HEK293 (cell line): Measurements from ENCODE around the gene SSBP2.

Experiments used
- CTCF ChIA-PET: fragments of 350-600 bp; formaldehyde crosslinking; extraction: SDS; loops from one replicate; lab custom pipeline; 2021; ENCODE audit warnings: antibody characterized with exemption; lab: Yijun Ruan, JAX
- POLR2A ChIA-PET: fragments of 300-600 bp; formaldehyde crosslinking; extraction: SDS; loops from one replicate; lab custom pipeline; 2020; ENCODE audit warnings: antibody characterized with exemption, inconsistent platforms; lab: Yijun Ruan, JAX
- H3K27ac ChIP-seq: fragments of 200-500 bp; sonication (Bioruptor generic); 2 replicates; pipeline ENCODE4 v1.5.1; 2014; ENCODE audit warnings: low read depth, low read length, control low read depth, inconsistent platforms; ENCODE audit errors: extremely low read depth
- H3K36me3 ChIP-seq, 2 experiments: fragments of 200-500 bp in 1 of 2; sonication (Bioruptor generic) in 1 of 2; 1 replicate in 1 of 2; 2 replicates in 1 of 2; pipeline ENCODE4 v1.5.1; 2014 to 2017; ENCODE audit warnings: inconsistent platforms in 2 of 2, low read length in 2 of 2; ENCODE audit not compliant: control insufficient read depth in 2 of 2, insufficient read depth in 1 of 2
- H3K4me1 ChIP-seq: fragments of 200-500 bp; sonication (Bioruptor generic); 2 replicates; pipeline ENCODE4 v1.5.1; 2014; ENCODE audit warnings: mild to moderate bottlenecking, low read length, inconsistent platforms; ENCODE audit not compliant: control insufficient read depth, insufficient read depth
- H3K4me3 ChIP-seq: 2 replicates; pipeline ENCODE4 v1.5.1; 2011; ENCODE audit warnings: low read depth, mild to moderate bottlenecking, control low read depth, low read length, moderate library complexity
- H3K9me3 ChIP-seq: fragments of 200-500 bp; sonication (Bioruptor generic); 2 replicates; pipeline ENCODE4 v1.5.1; 2014; ENCODE audit warnings: low read depth, low read length, inconsistent platforms; ENCODE audit not compliant: control insufficient read depth, insufficient read depth
- HOXD13 ChIP-seq: sonication (generic); formaldehyde crosslinking; IDR thresholded peaks from 2 replicates; pipeline ENCODE4 v1.8.0; 2022; ENCODE audit warnings: missing genetic modification reagents, borderline replicate concordance
- KLF1 ChIP-seq: fragments of 450-650 bp; formaldehyde crosslinking; IDR thresholded peaks from 2 replicates; pipeline ENCODE4 v1.5.1; 2016; ENCODE audit warnings: missing biosample characterization, missing genetic modification characterization
- KLF16 ChIP-seq: fragments of 450-650 bp; formaldehyde crosslinking; IDR thresholded peaks from 2 replicates; pipeline ENCODE4 v1.5.1; 2017; ENCODE audit warnings: missing biosample characterization, missing genetic modification characterization
- KLF8 ChIP-seq: fragments of 450-650 bp; formaldehyde crosslinking; IDR thresholded peaks from 2 replicates; pipeline ENCODE4 v1.5.1; 2016; ENCODE audit warnings: missing biosample characterization, missing genetic modification characterization
- MEIS1 ChIP-seq: sonication (generic); formaldehyde crosslinking; IDR thresholded peaks from 2 replicates; pipeline ENCODE4 v1.8.1; 2022; ENCODE audit warnings: missing genetic modification reagents, mild to moderate bottlenecking, borderline replicate concordance
- MYNN ChIP-seq: fragments of 450-650 bp; formaldehyde crosslinking; IDR thresholded peaks from 2 replicates; pipeline ENCODE4 v1.5.1; 2016; ENCODE audit warnings: missing biosample characterization, missing genetic modification characterization, borderline replicate concordance
- YY2 ChIP-seq: fragments of 450-650 bp; formaldehyde crosslinking; IDR thresholded peaks from 2 replicates; pipeline ENCODE4 v1.5.1; 2016; ENCODE audit warnings: missing biosample characterization, missing genetic modification characterization
- ZBTB21 ChIP-seq: fragments of 450-650 bp; formaldehyde crosslinking; IDR thresholded peaks from 2 replicates; pipeline ENCODE4 v1.5.1; 2017; ENCODE audit warnings: missing biosample characterization, missing genetic modification characterization
- ZBTB48 ChIP-seq: fragments of 450-650 bp; formaldehyde crosslinking; IDR thresholded peaks from 2 replicates; pipeline ENCODE4 v1.5.1; 2016; ENCODE audit warnings: missing biosample characterization, missing genetic modification characterization
- ZEB2 ChIP-seq: fragments of 450-650 bp; formaldehyde crosslinking; IDR thresholded peaks from 2 replicates; pipeline ENCODE4 v1.5.1; 2016; ENCODE audit warnings: missing biosample characterization, missing genetic modification characterization
- ZFP37 ChIP-seq: fragments of 450-650 bp; formaldehyde crosslinking; IDR thresholded peaks from 2 replicates; pipeline ENCODE4 v1.5.1; 2016; ENCODE audit warnings: missing biosample characterization, missing genetic modification characterization
- ZNF155 ChIP-seq: fragments of 450-650 bp; formaldehyde crosslinking; IDR thresholded peaks from 2 replicates; pipeline ENCODE4 v1.5.1; 2016; ENCODE audit warnings: missing biosample characterization, missing genetic modification characterization
- ZNF223 ChIP-seq: fragments of 450-650 bp; formaldehyde crosslinking; IDR thresholded peaks from 2 replicates; pipeline ENCODE4 v1.5.1; 2016; ENCODE audit warnings: missing biosample characterization, missing genetic modification characterization
- ZNF274 ChIP-seq, 2 experiments: fragments of 200-500 bp in 1 of 2; fragments of 450-650 bp in 1 of 2; sonication (Bioruptor generic) in 1 of 2; formaldehyde crosslinking in 1 of 2; IDR thresholded peaks; 2 replicates each; pipeline versions ENCODE4 v1.5.1 to v1.6.1; 2014 to 2016; ENCODE audit warnings: borderline replicate concordance in 1 of 2, inconsistent platforms in 1 of 2, low read length in 1 of 2, missing biosample characterization in 1 of 2, missing genetic modification characterization in 1 of 2
- ZNF311 ChIP-seq: fragments of 450-650 bp; formaldehyde crosslinking; IDR thresholded peaks from 2 replicates; pipeline ENCODE4 v1.5.1; 2017; ENCODE audit warnings: missing biosample characterization, missing genetic modification characterization, borderline replicate concordance
- ZNF350 ChIP-seq: fragments of 450-650 bp; formaldehyde crosslinking; IDR thresholded peaks from 2 replicates; pipeline ENCODE4 v1.5.0; 2017; ENCODE audit warnings: missing biosample characterization, mild to moderate bottlenecking, missing genetic modification characterization
- ZNF391 ChIP-seq: fragments of 450-650 bp; formaldehyde crosslinking; IDR thresholded peaks from 2 replicates; pipeline ENCODE4 v1.5.1; 2016; ENCODE audit warnings: low read depth, missing biosample characterization, missing genetic modification characterization, borderline replicate concordance
- ZNF426 ChIP-seq: fragments of 450-650 bp; formaldehyde crosslinking; IDR thresholded peaks from 2 replicates; pipeline ENCODE4 v1.5.1; 2017; ENCODE audit warnings: missing biosample characterization, missing genetic modification characterization, mild to moderate bottlenecking, inconsistent platforms, moderate library complexity
- ZNF529 ChIP-seq: fragments of 450-650 bp; formaldehyde crosslinking; IDR thresholded peaks from 2 replicates; pipeline ENCODE4 v1.5.1; 2017; ENCODE audit warnings: missing genetic modification characterization, missing biosample characterization; ENCODE audit not compliant: insufficient replicate concordance
- ZNF701 ChIP-seq: fragments of 450-650 bp; formaldehyde crosslinking; IDR thresholded peaks from 2 replicates; pipeline ENCODE4 v1.5.1; 2016; ENCODE audit warnings: missing biosample characterization, missing genetic modification characterization
- TF ChIP-seq, protein P1 (sequence below): fragments of 450-650 bp; IDR thresholded peaks from 2 replicates; pipeline ENCODE4 v1.5.1; 2018; ENCODE audit warnings: missing biosample characterization, missing genetic modification characterization
- TF ChIP-seq, protein P2 (sequence below): fragments of 450-650 bp; formaldehyde crosslinking; IDR thresholded peaks from 2 replicates; pipeline ENCODE4 v1.5.1; 2017; ENCODE audit warnings: missing biosample characterization, missing genetic modification characterization

The SSBP2 gene

DNA sequence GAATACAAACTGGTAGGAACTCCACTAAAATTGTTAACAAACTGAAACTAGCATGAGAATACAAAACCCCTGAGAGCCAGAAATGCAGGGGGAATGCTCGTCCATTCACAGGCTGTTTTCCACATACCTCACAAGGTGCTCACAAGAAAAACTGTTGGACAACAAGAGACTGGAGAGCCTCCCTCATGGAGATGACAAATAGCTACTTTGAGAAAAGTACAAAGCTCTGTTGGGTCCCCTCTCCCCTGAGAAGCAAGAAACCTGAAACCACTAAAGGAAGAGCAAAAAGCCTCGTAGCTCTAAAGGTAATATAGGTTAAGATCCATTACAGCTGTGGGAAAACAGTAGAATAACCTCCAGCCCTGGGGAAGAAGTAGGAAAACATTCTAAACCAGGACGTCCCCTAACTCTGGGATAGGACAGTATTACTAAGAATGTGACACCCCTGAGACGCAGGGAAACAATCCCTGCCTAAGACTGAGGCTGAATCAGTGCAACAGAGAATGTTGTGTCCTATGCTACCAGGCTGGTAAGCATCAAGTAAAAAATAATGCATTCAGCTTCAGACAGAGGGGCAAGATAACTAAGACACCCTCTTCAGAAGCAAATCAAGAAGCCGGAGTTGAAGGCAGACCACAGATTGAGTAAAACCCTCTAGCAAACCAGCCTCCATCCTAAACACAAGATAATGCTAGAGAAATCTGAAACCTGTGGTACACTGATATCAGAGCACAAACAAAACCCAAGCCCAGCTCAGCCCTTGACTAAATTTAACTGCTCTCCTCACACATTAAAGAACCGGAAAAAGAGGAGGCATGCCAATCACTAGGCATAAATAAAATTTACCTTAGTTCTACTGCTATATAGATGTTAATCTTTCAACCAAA, 160.2 kb downstream of the SSBP2 start:
- CTCF ChIA-PET, result interaction anchor here (0.7 kb wide), 1 partner anchor 39 kb away, joined by 3 read pairs; no protein-coding TSS in a partner anchor
- Histone ChIP-seq H3K4me1 (peaks cover 9% of the 10 kb centered on the region), H3K27ac (peak overlapping the region; percentile 60), H3K9me3 (no peaks in the 10 kb centered on the region), H3K4me3 (no peak overlapping the region), H3K36me3 (no peaks in the 10 kb centered on the region)
- TF ChIP-seq ZBTB48 (tag by site-specific recombination) (0 out of 2 replicates have a peak, but pooled peaks have one; percentile 23), ZNF529 (tag by site-specific recombination) (no peak)
- POLR2A ChIA-PET, result no interaction called here

DNA sequence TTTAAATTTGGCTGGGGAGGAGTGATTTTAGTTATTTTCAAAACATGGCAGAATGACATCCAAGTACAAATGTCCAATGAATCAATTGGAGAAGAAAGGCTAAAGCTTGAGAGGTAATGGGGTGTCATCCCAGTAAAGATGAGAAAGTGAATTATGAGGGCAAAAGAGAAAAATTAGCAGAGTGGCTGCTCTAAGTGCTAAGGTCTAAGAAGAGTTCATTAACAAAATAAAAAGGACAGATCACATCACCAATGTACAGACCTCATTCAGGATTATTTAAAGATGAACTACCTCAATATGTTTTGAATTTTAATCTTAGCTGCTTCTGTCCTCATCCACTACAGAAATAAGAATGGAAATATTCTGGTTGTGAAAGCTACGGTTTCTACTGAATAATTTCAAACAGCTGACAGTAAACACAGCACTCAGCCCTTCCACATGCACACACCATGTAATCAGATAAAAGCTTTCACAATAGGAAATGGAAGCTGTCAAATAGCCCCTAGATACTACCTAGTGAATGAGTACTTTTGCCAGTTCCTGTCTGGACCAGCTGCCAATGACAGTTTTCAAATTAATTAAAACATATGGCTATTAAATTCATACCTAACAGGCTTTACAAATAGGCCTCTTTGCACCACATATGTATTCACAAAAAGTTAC, 171.5 kb downstream of the SSBP2 start:
- CTCF ChIA-PET, result interaction anchor here (0.5 kb wide), 1 partner anchor 23 kb away, joined by 3 read pairs; no protein-coding TSS in a partner anchor

DNA sequence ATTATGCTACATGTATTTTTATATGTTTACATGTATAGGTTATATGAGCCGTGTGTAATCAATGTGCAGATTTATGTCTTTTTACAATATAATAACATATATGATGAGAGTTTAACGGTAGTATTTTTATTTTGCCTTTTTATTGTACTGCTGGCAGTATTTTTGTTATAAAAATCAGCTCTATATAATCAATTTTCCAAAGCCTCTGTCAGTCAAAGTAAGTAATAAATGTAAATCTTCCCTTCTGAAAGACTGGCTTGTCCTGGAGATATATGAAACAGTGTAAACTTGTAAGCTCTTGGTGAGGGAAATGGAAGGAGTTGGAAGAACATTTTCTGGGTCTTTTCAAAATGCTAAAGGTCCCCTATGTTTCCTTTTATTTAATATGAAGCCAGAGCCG, 173.8 kb downstream of the SSBP2 start:
- H3K4me3 ChIP-seq, result no peak overlapping the region
- H3K27ac ChIP-seq, result no peak overlapping the region
- no peak for TF ChIP-seq KLF8 (tag by site-specific recombination)
- TF ChIP-seq ZFP37 (tag by site-specific recombination), result no peak
- TF ChIP-seq MYNN (tag by site-specific recombination), result no peak
- no peak for TF ChIP-seq ZEB2 (tag by site-specific recombination)
- ChIA-PET POLR2A (no interaction called here), CTCF (interaction anchor here (1.3 kb wide), 1 partner anchor 10 kb away, joined by 3 read pairs; no protein-coding TSS in a partner anchor)
- H3K9me3 ChIP-seq, result no peaks in the 10 kb centered on the region
- H3K4me1 ChIP-seq, result peaks cover 4% of the 10 kb centered on the region; the same call in 1 of the 2 replicates
- H3K36me3 ChIP-seq, result no peaks in the 10 kb centered on the region

More for the DNA sequence above, 171.5 kb downstream of the SSBP2 start:
- TF ChIP-seq ZNF391, result no peak
- no peak for TF ChIP-seq KLF16 (tag by site-specific recombination)
- TF ChIP-seq KLF1 (tag by site-specific recombination), result no peak
- TF ChIP-seq YY2 (tag by site-specific recombination), result no peak
- TF ChIP-seq, protein P1, sequence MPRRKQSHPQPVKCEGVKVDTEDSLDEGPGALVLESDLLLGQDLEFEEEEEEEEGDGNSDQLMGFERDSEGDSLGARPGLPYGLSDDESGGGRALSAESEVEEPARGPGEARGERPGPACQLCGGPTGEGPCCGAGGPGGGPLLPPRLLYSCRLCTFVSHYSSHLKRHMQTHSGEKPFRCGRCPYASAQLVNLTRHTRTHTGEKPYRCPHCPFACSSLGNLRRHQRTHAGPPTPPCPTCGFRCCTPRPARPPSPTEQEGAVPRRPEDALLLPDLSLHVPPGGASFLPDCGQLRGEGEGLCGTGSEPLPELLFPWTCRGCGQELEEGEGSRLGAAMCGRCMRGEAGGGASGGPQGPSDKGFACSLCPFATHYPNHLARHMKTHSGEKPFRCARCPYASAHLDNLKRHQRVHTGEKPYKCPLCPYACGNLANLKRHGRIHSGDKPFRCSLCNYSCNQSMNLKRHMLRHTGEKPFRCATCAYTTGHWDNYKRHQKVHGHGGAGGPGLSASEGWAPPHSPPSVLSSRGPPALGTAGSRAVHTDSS (tag by site-specific recombination), result no peak
- TF ChIP-seq HOXD13 (CRISPR knock-in tag), result no peak
- no peak for TF ChIP-seq ZNF274 (IDR thresholded peaks at IDR 0.05; ENCODE audit: low read length)
- TF ChIP-seq ZNF274 (tag by site-specific recombination; IDR thresholded peaks at IDR 0.05; ENCODE audit: borderline replicate concordance), result no peak
- TF ChIP-seq ZBTB21 (tag by site-specific recombination), result no peak
- no peak for TF ChIP-seq ZNF155 (tag by site-specific recombination)
- TF ChIP-seq ZNF701 (tag by site-specific recombination), result no peak
- TF ChIP-seq, protein P2, sequence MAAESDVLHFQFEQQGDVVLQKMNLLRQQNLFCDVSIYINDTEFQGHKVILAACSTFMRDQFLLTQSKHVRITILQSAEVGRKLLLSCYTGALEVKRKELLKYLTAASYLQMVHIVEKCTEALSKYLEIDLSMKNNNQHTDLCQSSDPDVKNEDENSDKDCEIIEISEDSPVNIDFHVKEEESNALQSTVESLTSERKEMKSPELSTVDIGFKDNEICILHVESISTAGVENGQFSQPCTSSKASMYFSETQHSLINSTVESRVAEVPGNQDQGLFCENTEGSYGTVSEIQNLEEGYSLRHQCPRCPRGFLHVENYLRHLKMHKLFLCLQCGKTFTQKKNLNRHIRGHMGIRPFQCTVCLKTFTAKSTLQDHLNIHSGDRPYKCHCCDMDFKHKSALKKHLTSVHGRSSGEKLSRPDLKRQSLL, result no peak
- TF ChIP-seq MEIS1 (CRISPR knock-in tag), result no peak
- no peak for TF ChIP-seq ZNF350 (tag by site-specific recombination)
- TF ChIP-seq ZNF223 (tag by site-specific recombination), result no peak
- no peak for TF ChIP-seq ZNF311 (tag by site-specific recombination)
- TF ChIP-seq ZNF426 (tag by site-specific recombination), result no peak
- TF ChIP-seq, all 188 proteins: peak for 0
- Histone ChIP-seq H3K27ac (no peak overlapping the region), H3K4me3 (no peak overlapping the region), H3K9me3 (no peaks in the 10 kb centered on the region), H3K36me3 (no peaks in the 10 kb centered on the region), H3K4me1 (peaks cover 4% of the 10 kb centered on the region; the same call in 1 of the 2 replicates)
- POLR2A ChIA-PET, result interaction anchor here (0.8 kb wide), 1 partner anchor 171 kb away, joined by 3 read pairs; the partner anchor contains the start of gene SSBP2
